ENCODE data around the gene RRAS. TPM values are rescaled to one million over a fixed set of nuclear protein-coding genes. Genes with fewer than 3 reads are reported as not detected.
A peak's percentile ranks its signal among the peaks of the same experiment; 100 is the strongest.

Gene RRAS
- total RNA-seq, result 96.1 TPM

DNA sequence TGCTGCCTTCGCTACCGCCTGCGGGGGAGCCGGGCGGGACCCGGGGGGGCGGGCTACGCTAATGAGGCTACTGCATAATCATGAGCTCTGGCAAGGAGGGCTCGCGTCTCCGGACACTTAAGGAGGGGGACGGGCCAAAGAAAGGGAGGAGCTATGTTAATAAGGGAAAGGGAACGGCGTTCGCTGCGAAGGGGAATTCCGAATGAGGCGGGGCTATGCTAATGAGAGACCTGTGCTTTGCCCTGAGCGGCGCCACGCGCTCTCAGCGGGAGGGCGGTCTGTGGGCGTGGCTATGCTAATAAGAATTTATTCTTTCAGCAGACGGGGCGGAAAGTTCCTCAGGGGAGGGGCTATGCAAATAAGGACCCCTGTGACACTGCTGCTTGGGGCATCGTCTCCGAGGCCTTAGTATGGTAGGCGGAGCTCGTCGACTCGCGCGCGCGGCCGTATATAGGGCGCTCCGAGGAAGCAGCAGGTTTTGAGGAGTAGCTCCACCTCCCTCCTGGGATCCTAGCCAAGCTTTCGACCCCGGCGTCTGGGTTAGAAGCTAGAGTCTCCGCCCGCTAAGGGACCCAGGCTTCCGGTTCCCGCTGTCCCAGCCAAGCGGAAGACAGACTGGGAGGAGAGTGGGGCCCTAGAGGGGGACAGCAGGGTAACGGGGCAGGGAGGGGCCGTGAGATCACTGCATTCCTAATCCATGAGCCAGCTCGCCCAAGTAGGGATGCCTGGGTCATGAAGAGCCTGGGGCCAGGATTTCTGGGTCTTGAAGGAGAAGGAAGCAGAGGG, at the start of gene RRAS:
TSS of gene RRAS (minus strand) at position 31 of the 786 bp plus-strand sequence. CDS start 45 bp downstream, outside the sequence.
- peak; percentile 100 for DNase-seq (ENCODE audit: low spot score)

- DNase-seq (ENCODE audit: low spot score), result no peak
These were observed 49.5 kb upstream of the RRAS start, which contains the start of gene ADM5 for GRCh38 chr19:49689133-49690078. Gene ADM5 (plus strand): TSS chr19:49689594. CDS start chr19:49689838, 244 bp downstream.

GRCh38 chr19:49688531-49689132, 48.7 kb upstream of the RRAS start:
- DNase-seq (ENCODE audit: low spot score), result no peak

DNA sequence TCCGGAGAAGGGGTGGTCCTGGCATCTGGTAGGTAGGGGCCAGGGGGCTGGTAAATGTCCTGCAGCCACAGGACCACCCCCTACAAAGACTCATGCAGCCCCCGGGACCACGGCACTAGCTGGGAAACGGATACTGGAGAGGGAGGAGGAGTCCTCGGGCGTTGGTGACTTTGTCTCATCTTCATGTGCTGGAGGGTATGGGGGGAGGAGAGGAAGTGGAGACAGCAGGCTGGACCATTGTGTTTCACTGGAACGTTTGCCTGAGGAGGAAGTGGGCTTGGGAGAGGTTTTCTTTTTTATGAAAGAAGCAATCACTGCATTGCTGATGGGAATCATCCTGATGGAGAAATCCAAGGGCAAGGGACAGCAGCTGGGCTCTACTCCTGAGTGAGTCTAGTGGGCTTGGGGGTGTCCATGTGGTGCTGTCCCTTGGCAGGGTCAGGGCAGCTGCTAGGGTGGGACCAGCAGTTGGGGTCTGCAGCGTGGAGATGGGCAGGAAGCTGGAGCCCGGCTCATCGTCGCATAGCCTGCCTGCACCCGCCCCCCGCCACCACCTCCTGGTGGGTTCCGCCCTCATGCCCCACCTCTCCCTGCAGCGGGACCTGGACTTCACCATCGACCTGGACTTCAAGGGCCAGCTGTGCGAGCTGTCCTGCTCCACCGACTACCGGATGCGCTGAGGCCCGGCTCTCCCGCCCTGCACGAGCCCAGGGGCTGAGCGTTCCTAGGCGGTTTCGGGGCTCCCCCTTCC, 47.8 kb upstream of the RRAS start:
- no peak for DNase-seq (ENCODE audit: low spot score)

DNA sequence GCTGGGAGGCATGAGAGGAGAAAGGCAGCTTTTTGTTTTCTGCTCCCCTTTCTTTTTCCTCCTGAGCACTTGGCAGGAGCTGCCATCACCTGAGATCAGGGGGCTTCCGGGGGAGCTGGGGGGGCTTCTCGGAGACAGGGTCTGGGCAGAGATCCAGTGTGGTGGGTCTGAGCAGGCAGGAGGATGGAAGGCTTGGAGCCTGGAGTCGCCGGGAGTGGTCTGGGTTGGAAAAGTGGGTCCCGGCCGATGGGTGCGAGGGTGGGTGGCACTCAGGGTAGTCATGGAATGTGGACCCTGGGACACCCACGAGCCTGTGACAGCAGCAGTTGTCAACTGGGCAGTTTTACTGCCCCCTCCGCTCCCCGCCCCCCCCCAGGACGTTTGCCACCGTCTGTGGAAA, 47.2 kb upstream of the RRAS start:
- no peak for DNase-seq (ENCODE audit: low spot score)

DNA sequence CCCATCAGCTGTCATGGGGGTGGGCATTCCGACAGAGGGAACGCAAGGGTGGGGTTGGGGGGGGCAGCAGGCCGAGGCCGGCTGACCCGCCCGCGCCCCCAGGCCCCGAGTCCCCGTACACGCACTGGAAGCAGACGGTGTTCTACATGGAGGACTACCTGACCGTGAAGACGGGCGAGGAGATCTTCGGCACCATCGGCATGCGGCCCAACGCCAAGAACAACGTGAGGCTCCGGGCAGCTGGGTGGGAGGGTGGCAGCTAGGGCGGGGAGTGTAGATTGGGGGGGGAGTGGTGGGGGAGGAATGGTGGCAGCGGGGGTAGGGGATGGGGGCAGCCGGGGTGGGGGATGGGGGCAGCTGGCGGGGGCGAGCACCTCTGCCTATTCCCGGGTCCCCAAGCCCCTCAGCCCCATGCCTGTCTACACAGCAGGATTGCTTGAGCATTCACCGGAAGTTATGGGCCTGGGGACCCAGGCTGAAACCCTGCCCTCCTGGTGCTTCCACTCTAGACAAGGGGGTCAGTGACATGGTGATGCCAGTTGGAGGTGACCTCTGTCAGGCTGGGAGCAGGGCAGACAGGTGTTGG, 46.7 kb upstream of the RRAS start:
- no peak for DNase-seq (ENCODE audit: low spot score)

DNA sequence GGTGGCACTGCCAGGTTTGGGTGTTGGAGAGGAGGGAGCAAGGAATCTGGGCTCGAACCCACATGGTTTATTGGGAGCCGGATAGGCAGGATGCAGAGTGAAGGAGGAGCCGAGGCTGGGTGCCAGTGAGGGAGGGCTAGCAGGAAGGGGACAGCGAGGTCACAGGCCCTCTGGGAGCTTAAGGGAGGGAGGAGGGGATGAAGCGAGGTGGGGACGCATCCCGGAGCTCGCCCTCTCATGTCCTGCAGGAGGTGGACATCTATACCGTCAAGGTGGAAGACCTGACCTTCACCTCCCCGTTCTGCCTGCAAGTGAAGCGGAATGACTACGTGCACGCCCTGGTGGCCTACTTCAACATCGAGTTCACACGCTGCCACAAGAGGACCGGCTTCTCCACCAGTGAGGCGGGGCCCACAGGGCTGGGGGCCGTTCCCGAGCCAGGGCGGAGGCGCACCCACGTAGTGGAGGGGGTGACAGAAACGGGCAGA, 45.9 kb upstream of the RRAS start:
- no peak for DNase-seq (ENCODE audit: low spot score)

GRCh38 chr19:49684983-49685553, 45.1 kb upstream of the RRAS start:
- no peak for DNase-seq (ENCODE audit: low spot score)

GRCh38 chr19:49684251-49684982, 44.5 kb upstream of the RRAS start:
- no peak for DNase-seq (ENCODE audit: low spot score)

DNA sequence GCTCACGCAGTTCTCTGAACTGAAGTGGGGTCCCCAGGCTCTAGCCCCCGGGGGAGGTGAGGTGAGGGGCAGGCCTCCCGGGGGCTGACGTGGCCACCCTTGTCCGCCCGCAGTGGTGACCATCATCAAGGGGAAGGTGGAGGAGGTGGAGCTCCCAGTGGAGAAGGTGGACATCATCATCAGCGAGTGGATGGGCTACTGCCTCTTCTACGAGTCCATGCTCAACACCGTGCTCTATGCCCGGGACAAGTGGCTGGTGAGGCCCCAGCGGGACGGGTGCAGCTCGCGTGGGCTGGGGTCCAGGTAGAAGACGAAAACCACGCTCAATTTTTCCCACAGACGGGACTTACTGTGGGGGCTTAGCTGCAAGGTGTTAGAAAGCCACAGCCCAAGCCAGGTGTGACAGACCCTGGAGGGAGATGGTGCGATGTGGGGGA, 43.9 kb upstream of the RRAS start:
- no peak for DNase-seq (ENCODE audit: low spot score)

- no peak for DNase-seq (ENCODE audit: low spot score)
These were observed 42.3 kb upstream of the RRAS start for GRCh38 chr19:49682274-49682673.

DNA sequence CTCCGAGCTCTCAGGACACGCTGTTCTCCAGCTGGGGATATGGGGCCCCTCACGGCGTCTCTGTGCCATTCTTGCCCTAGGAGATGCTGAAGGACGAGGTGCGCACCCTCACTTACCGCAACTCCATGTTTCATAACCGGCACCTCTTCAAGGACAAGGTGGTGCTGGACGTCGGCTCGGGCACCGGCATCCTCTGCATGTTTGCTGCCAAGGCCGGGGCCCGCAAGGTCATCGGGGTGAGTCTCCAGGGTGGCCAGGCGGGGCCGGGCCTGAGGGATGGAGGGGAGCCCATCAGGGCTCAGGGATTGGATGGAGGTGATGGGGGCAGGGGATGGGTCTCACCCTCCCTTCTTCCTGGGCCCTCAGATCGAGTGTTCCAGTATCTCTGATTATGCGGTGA, 41.9 kb upstream of the RRAS start:
- DNase-seq (ENCODE audit: low spot score), result no peak

- DNase-seq (ENCODE audit: low spot score), result peak; percentile 91
These were observed 40.7 kb upstream of the RRAS start for GRCh38 chr19:49680421-49681351.

DNA sequence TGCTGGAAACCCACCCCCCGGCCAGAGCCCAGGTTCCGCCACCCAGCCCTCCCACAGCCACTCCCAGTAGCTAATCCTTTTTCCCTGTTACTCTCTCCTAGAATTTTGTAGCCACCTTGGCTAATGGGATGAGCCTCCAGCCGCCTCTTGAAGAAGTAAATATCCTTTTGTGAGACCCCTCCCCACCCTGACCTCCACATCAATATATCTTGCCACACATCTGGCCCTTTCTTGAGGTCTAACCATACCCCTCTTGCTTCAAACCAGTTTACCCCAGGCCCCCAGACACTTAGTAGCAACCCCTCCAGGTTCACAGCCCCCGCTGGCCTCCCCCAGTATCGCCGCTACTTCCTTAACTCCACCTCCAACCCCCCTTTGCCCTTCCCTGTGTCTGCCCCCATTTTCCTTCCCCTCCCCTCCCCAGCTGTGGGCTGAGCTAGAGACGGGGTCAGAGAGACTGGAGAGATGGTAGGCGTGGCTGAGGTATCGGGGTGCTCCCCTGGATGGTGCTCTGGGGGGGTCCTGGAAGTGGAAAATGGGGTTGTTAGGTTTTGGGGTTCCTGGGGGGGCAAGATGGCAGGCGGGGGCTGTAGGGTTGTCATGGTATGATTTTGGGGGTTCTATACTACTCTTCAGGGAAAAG, 39.9 kb upstream of the RRAS start:
- no peak for DNase-seq (ENCODE audit: low spot score)

- DNase-seq (ENCODE audit: low spot score), result no peak
These were observed 39.2 kb upstream of the RRAS start for GRCh38 chr19:49678985-49679770.

- DNase-seq (ENCODE audit: low spot score), result peak; percentile 68
These were observed 38.1 kb upstream of the RRAS start for GRCh38 chr19:49677901-49678674.
